ENCODE measurements around the gene SLC26A6.

SLC26A6 gene

DNA sequence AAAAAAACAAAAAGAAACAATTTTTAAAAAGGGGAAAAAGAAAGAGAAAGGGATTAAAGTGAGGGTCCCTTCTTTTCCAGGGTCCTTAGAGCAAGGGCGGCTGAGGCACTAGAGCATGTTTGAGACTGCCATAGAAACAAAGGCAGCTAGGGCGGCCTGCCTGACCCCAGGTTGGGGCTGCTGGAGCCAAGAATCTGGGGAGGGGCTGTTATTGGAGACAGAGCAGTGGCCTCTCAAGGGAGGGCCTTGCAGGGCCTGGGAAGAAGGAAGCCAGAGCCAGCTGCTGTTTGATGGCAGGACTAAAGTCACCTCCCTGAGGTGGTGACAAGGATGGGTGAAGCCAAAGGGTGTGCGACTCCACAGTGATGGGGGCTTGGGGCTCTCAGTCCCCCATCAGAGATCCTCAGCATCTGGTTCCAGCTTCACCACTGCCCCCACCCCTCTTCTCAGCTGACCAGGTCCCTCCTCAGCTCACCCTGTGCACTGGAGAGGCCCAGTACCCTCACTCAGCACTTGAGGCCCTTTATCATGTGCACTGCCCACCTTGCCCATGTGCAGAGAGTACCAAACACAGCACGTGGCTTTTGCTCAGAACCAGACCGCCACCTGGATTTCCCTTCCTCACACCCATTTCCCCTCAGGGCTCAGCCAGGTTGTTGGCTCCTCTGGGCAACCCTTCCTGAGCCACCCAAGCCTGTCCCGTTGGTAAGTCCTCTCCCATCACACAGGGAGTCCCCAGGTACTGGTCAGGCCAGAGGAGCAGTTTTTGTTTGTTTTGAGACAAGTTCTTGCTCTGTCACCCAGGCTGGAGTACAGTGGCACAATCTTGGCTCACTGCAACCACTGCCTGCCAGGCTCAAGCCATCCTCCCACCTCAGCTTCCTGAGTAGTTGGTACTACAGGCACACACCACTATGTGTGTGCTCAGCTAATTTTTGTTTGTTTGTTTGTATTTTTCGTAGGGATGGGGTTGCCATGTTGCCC, 15.4 kb downstream of the SLC26A6 start:
- no peak for TF ChIP-seq ZFX (IDR thresholded peaks at IDR 0.05)
- TF ChIP-seq, protein P1, sequence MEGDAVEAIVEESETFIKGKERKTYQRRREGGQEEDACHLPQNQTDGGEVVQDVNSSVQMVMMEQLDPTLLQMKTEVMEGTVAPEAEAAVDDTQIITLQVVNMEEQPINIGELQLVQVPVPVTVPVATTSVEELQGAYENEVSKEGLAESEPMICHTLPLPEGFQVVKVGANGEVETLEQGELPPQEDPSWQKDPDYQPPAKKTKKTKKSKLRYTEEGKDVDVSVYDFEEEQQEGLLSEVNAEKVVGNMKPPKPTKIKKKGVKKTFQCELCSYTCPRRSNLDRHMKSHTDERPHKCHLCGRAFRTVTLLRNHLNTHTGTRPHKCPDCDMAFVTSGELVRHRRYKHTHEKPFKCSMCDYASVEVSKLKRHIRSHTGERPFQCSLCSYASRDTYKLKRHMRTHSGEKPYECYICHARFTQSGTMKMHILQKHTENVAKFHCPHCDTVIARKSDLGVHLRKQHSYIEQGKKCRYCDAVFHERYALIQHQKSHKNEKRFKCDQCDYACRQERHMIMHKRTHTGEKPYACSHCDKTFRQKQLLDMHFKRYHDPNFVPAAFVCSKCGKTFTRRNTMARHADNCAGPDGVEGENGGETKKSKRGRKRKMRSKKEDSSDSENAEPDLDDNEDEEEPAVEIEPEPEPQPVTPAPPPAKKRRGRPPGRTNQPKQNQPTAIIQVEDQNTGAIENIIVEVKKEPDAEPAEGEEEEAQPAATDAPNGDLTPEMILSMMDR (conservative IDR thresholded peaks at IDR 0.05), result no peak
- H3K27ac ChIP-seq, result peak overlapping the region; percentile 39

- no peak overlapping the region for H3K27ac ChIP-seq
- no peak for TF ChIP-seq ZFX (IDR thresholded peaks at IDR 0.05)
- TF ChIP-seq, protein P1 (conservative IDR thresholded peaks at IDR 0.05), result no peak
Observed at GRCh38 chr3:48617559-48617958, 17.7 kb downstream of the SLC26A6 start.

GRCh38 chr3:48614044-48614443, 21.2 kb downstream of the SLC26A6 start:
- TF ChIP-seq, protein P1 (conservative IDR thresholded peaks at IDR 0.05), result no peak
- no peak for TF ChIP-seq ZFX (IDR thresholded peaks at IDR 0.05)
- no peak overlapping the region for H3K27ac ChIP-seq

DNA sequence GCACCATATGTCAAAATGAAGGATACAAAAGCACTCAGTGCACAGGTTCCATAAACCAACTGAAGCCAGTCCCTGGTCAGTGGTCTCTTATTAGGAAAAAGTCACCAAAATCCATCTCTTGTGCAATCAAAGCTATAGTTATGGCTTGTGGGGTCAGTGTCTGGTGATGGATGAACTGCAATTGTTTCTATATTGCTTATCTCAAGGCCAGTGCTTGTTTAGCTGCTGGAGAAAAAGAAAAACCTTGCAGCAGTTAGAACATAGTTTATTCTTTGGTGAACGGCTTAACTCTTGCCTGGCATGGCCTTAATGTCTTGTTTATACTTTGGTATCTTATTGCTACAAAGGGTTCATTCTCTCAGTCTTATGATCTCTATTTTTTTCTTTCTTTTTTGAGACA, 23.0 kb downstream of the SLC26A6 start:
- TF ChIP-seq, protein P1 (conservative IDR thresholded peaks at IDR 0.05), result no peak
- no peak for TF ChIP-seq ZFX (IDR thresholded peaks at IDR 0.05)
- H3K27ac ChIP-seq, result no peak overlapping the region

DNA sequence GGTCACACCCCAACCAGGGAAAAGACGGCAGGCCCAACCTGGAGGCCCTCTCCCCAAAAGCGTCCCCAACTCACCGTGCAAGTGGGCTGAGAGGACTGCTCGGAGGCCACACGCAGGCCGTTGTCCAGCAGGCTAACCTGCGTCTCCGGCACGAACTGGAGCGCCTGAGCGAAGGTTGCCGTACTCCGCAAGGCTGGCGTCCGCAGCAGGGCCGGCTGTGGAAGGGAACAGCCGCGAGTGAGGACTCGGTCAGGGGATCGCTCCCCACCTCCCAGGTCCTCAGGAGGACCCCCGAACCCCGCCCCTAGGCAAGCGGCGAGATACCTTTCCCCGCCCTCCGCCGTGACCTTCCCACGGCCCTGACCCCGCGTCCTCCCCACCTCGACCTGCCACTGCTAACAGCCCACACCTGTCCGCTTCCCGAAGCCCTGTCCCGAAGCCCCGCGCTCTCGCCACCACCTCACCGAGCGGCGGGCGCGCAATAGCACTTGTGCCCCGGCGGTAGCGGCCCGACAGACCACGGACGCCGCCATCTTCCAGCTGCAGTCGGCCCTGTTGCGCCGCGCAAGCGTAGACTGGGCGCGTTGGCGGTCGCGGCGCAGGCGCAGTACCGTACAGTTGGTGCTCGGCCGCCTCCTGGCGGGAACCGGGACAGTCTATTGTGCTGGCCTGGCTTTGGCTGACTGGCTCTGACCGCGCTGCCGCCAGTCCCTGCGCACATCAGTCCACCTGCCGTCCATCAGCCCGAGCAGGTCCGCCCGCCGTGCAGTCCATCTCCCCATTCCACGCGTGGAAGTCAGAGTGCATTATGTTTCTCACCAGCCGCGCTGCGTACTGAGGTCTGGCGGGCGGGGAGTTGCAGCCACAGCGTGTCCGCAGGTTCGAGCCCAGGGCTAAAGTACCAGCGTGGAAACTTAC, 25.9 kb downstream of the SLC26A6 start, which contains the start of gene UQCRC1:
TSS of gene UQCRC1 (minus strand) at position 559 of the 918 bp plus-strand sequence. CDS start at position 533, 26 bp downstream.
- TF ChIP-seq ZFX (IDR thresholded peaks at IDR 0.05), result peak; percentile 72; the same call in 1 of the 2 replicates
- TF ChIP-seq, protein P1 (conservative IDR thresholded peaks at IDR 0.05), result peak; percentile 74
- peak within 1 kb of the TSS; percentile 92 for H3K27ac ChIP-seq

DNA sequence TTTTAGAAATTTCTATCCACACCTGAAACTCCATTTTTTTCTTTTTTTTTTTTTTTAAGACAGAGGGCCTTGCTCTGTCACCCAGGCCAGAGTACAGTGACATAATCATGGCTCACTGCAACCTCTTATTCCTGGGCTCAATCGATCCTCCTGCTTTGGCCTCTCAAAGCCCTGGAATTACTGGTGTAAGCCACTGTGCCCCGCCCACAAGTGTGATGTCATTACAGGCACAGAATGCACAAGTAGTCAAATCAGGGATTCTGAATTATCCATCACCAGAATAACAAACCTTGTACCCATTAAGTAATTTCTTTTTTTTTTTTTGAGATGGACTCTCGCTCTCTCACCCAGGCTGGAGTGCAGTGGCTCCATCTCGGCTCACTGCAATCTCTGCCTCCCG, 27.7 kb downstream of the SLC26A6 start:
- TF ChIP-seq, protein P1 (conservative IDR thresholded peaks at IDR 0.05), result no peak
- TF ChIP-seq ZFX (IDR thresholded peaks at IDR 0.05), result no peak
- H3K27ac ChIP-seq, result no peak overlapping the region
